ENCODE results near the gene LRMDA. TPM values are rescaled to one million over a fixed set of nuclear protein-coding genes. Genes with fewer than 3 reads are reported as not detected.
A peak's percentile ranks its signal among the peaks of the same experiment; 100 is the strongest.

Gene LRMDA
- total RNA-seq, 1 donor from 2014 or later, result 5.2 TPM

GRCh38 chr10:75807456-75807855 is 376.0 kb downstream of the LRMDA start:
- H3K27me3 Mint-ChIP-seq (ENCODE audit: insufficient read depth, low read depth), result peaks cover 4% of the 10 kb centered on the region

GRCh38 chr10:75809003-75809402 is 377.6 kb downstream of the LRMDA start:
- Mint-ChIP-seq H3K4me1 (peaks cover 32% of the 10 kb centered on the region), H3K27ac (no peak overlapping the region), H3K27me3 (ENCODE audit: insufficient read depth, low read depth) (peaks cover 4% of the 10 kb centered on the region), H3K9me3 (peaks cover 6% of the 10 kb centered on the region), H3K4me3 (no peak overlapping the region), H3K36me3 (no peaks in the 10 kb centered on the region)
- Histone ChIP-seq H3K9ac (no peak overlapping the region), H3K4me2 (no peak overlapping the region), H3K36me3 (no peaks in the 10 kb centered on the region), H3K79me2 (ENCODE audit: low read depth) (no peaks in the 10 kb centered on the region), H3K4me1 (peaks cover 16% of the 10 kb centered on the region), H3K27ac (no peak overlapping the region), H3F3A (ENCODE audit: low read depth) (no peaks in the 10 kb centered on the region), H3K4me3 (no peak overlapping the region), H3K27me3 (no peaks in the 10 kb centered on the region), H3K9me3 (ENCODE audit: low read depth) (no peaks in the 10 kb centered on the region), H2AFZ (replicated peaks) (no peak overlapping the region), H4K20me1 (ENCODE audit: low read depth) (no peaks in the 10 kb centered on the region)
- TF ChIP-seq EZH2 (IDR thresholded peaks at IDR 0.05), result no peak
- no peak for TF ChIP-seq EZH2phosphoT487 (IDR thresholded peaks at IDR 0.05)
- no peak for TF ChIP-seq CTCF (IDR thresholded peaks at IDR 0.05)
- no peak for DNase-seq (ENCODE audit: low spot score)

More at GRCh38 chr10:75807456-75807855, 376.0 kb downstream of the LRMDA start:
- Histone ChIP-seq H4K20me1 (ENCODE audit: low read depth) (no peaks in the 10 kb centered on the region), H3K4me3 (no peak overlapping the region), H3K36me3 (no peaks in the 10 kb centered on the region), H3K79me2 (ENCODE audit: low read depth) (no peaks in the 10 kb centered on the region), H3K9ac (no peak overlapping the region), H3K9me3 (ENCODE audit: low read depth) (no peaks in the 10 kb centered on the region), H3K4me1 (peaks cover 16% of the 10 kb centered on the region), H2AFZ (replicated peaks) (peak overlapping the region; percentile 63), H3K27me3 (no peaks in the 10 kb centered on the region), H3K27ac (no peak overlapping the region), H3F3A (ENCODE audit: low read depth) (no peaks in the 10 kb centered on the region), H3K4me2 (peak overlapping the region; percentile 41)
- TF ChIP-seq CTCF (IDR thresholded peaks at IDR 0.05) (no peak), EZH2phosphoT487 (IDR thresholded peaks at IDR 0.05) (no peak), EZH2 (IDR thresholded peaks at IDR 0.05) (no peak)
- peak; percentile 36 for DNase-seq (ENCODE audit: low spot score)
- H3K27ac Mint-ChIP-seq, result peak overlapping the region; percentile 2
- H3K4me3 Mint-ChIP-seq, result no peak overlapping the region
- peaks cover 35% of the 10 kb centered on the region for H3K4me1 Mint-ChIP-seq
- no peaks in the 10 kb centered on the region for H3K36me3 Mint-ChIP-seq
- peaks cover 6% of the 10 kb centered on the region for H3K9me3 Mint-ChIP-seq

- Mint-ChIP-seq H3K27me3 (ENCODE audit: insufficient read depth, low read depth) (peaks cover 2% of the 10 kb centered on the region), H3K4me3 (no peak overlapping the region), H3K4me1 (peaks cover 10% of the 10 kb centered on the region), H3K9me3 (no peaks in the 10 kb centered on the region), H3K36me3 (no peaks in the 10 kb centered on the region), H3K27ac (no peak overlapping the region)
- no peak overlapping the region for H3K27ac ChIP-seq
- H3K4me1 ChIP-seq, result peaks cover 8% of the 10 kb centered on the region
- no peak overlapping the region for H2AFZ ChIP-seq (replicated peaks)
- H3K27me3 ChIP-seq, result no peaks in the 10 kb centered on the region
- H4K20me1 ChIP-seq (ENCODE audit: low read depth), result no peaks in the 10 kb centered on the region
- H3K36me3 ChIP-seq, result no peaks in the 10 kb centered on the region
- no peak overlapping the region for H3K4me2 ChIP-seq
- H3K9me3 ChIP-seq (ENCODE audit: low read depth), result no peaks in the 10 kb centered on the region
- H3K9ac ChIP-seq, result no peak overlapping the region
- H3F3A ChIP-seq (ENCODE audit: low read depth), result no peaks in the 10 kb centered on the region
- H3K79me2 ChIP-seq (ENCODE audit: low read depth), result no peaks in the 10 kb centered on the region
- TF ChIP-seq EZH2 (IDR thresholded peaks at IDR 0.05) (no peak), EZH2phosphoT487 (IDR thresholded peaks at IDR 0.05) (no peak), CTCF (IDR thresholded peaks at IDR 0.05) (no peak)
- no peak for DNase-seq (ENCODE audit: low spot score)
- no peak overlapping the region for H3K4me3 ChIP-seq
Observed at GRCh38 chr10:75814014-75814413, 382.6 kb downstream of the LRMDA start.

Data from neural progenitor cell (in vitro differentiated cells).